ENCODE results near the gene DENND2D. TPM values are rescaled to one million over a fixed set of nuclear protein-coding genes. Genes with fewer than 3 reads are reported as not detected.

The DENND2D gene
- total RNA-seq, 1 donor from 2014 or later = 78.2 TPM

- TF ChIP-seq CTCF (IDR thresholded peaks at IDR 0.05) = no peak
- H3K36me3 ChIP-seq = peaks cover 53% of the 10 kb centered on the region
- ATAC-seq = no peak
- DNase-seq = no peak
- H3K27me3 ChIP-seq = no peaks in the 10 kb centered on the region
- intact Hi-C loops (cut with DNase I) = no loop called here
- H3K4me3 ChIP-seq = no peak overlapping the region
- peaks cover 15% of the 10 kb centered on the region for H3K4me1 ChIP-seq
- no peaks in the 10 kb centered on the region for H3K9me3 ChIP-seq
- no peak overlapping the region for H3K27ac ChIP-seq
Observed at GRCh38 chr1:111147948-111148347, 52.5 kb downstream of the DENND2D start.

- Histone ChIP-seq H3K4me1 (peaks cover 28% of the 10 kb centered on the region), H3K27me3 (no peaks in the 10 kb centered on the region), H3K9me3 (no peaks in the 10 kb centered on the region), H3K36me3 (peaks cover 37% of the 10 kb centered on the region), H3K27ac (no peak overlapping the region), H3K4me3 (no peak overlapping the region)
- ATAC-seq (no peak), DNase-seq (no peak)
- intact Hi-C loops (cut with DNase I) = no loop called here
- TF ChIP-seq CTCF (IDR thresholded peaks at IDR 0.05) = no peak
Observed at GRCh38 chr1:111145963-111146768, 54.3 kb downstream of the DENND2D start.

- no peak for TF ChIP-seq CTCF (IDR thresholded peaks at IDR 0.05)
- no peak overlapping the region for H3K27ac ChIP-seq
- peaks cover 28% of the 10 kb centered on the region for H3K4me1 ChIP-seq
- ATAC-seq (peak; percentile 21), DNase-seq (no peak)
- H3K9me3 ChIP-seq = no peaks in the 10 kb centered on the region
- no peak overlapping the region for H3K4me3 ChIP-seq
- no peaks in the 10 kb centered on the region for H3K27me3 ChIP-seq
- H3K36me3 ChIP-seq = peaks cover 31% of the 10 kb centered on the region
- intact Hi-C loops (cut with DNase I) = no loop called here
Observed at GRCh38 chr1:111145542-111145941, 54.9 kb downstream of the DENND2D start.

GRCh38 chr1:111142356-111142975, 58.0 kb downstream of the DENND2D start:
- ATAC-seq (no peak), DNase-seq (no peak)
- Histone ChIP-seq H3K36me3 (peaks cover 8% of the 10 kb centered on the region), H3K4me3 (no peak overlapping the region), H3K27ac (no peak overlapping the region), H3K9me3 (no peaks in the 10 kb centered on the region), H3K4me1 (peaks cover 34% of the 10 kb centered on the region), H3K27me3 (no peaks in the 10 kb centered on the region)
- intact Hi-C loops (cut with DNase I) = no loop called here
- TF ChIP-seq CTCF (IDR thresholded peaks at IDR 0.05) = no peak

GRCh38 chr1:111141245-111142220, 58.9 kb downstream of the DENND2D start:
- intact Hi-C loops (cut with DNase I) = no loop called here
- Histone ChIP-seq H3K9me3 (no peaks in the 10 kb centered on the region), H3K36me3 (peaks cover 16% of the 10 kb centered on the region), H3K4me1 (peaks cover 29% of the 10 kb centered on the region), H3K27ac (peak overlapping the region; percentile 95), H3K4me3 (peak overlapping the region; percentile 87), H3K27me3 (no peaks in the 10 kb centered on the region)
- DNase-seq = no peak
- ATAC-seq = no peak
- no peak for TF ChIP-seq CTCF (IDR thresholded peaks at IDR 0.05)

All from upper lobe of right lung (tissue), 1 donor.